ENCODE results near the gene APBB1.

Gene APBB1

GRCh38 chr11:6389905-6390717 is 28.8 kb downstream of the APBB1 start, which contains the start of gene SMPD1:
Gene SMPD1, plus strand, starts transcription at chr11:6390474. Its CDS starts 125 bp downstream, at chr11:6390599.
- no peaks in the 10 kb centered on the region for H3K9me3 Mint-ChIP-seq (ENCODE audit: low read depth)
- peak within 1 kb of the TSS; percentile 87 for H3K4me3 Mint-ChIP-seq
- H3K27ac Mint-ChIP-seq = peak within 1 kb of the TSS; percentile 98
- peaks cover 60% of the 10 kb centered on the region for H3K4me1 Mint-ChIP-seq (ENCODE audit: low read depth)
- peaks cover 3% of the 10 kb centered on the region for H3K36me3 Mint-ChIP-seq
- H3K27me3 Mint-ChIP-seq = no peaks in the 10 kb centered on the region

DNA sequence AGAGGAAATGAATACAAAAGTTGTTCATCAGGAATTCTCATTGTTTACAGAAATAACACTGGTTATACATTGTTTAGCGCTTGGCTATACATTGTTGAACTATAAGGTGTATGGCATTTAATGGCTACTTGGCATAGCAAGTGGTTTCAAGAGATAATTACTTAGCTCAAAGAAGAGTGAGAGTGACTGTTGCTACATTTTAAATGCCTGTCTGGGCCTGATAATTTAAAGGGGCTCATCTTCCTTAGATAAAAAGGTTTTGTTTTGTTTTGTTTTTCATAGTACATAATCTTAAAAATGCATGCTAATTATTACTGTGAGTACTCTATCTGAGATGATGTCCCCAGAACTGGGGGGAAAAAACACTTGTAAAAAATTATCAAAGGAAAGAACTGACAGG is 30.1 kb downstream of the APBB1 start:
- Mint-ChIP-seq H3K4me3 (no peak overlapping the region), H3K9me3 (ENCODE audit: low read depth) (no peaks in the 10 kb centered on the region), H3K36me3 (peaks cover 3% of the 10 kb centered on the region), H3K27me3 (no peaks in the 10 kb centered on the region), H3K4me1 (ENCODE audit: low read depth) (peaks cover 51% of the 10 kb centered on the region), H3K27ac (peak overlapping the region; percentile 58)

- H3K9me3 Mint-ChIP-seq (ENCODE audit: low read depth) = no peaks in the 10 kb centered on the region
- H3K36me3 Mint-ChIP-seq = peaks cover 3% of the 10 kb centered on the region
- peak overlapping the region; percentile 58 for H3K27ac Mint-ChIP-seq
- no peak overlapping the region for H3K4me3 Mint-ChIP-seq
- H3K4me1 Mint-ChIP-seq (ENCODE audit: low read depth) = peaks cover 43% of the 10 kb centered on the region
- no peaks in the 10 kb centered on the region for H3K27me3 Mint-ChIP-seq
Measured at GRCh38 chr11:6387811-6388599, 30.9 kb downstream of the APBB1 start.

- no peaks in the 10 kb centered on the region for H3K36me3 Mint-ChIP-seq
- no peak overlapping the region for H3K4me3 Mint-ChIP-seq
- no peak overlapping the region for H3K27ac Mint-ChIP-seq
- H3K9me3 Mint-ChIP-seq (ENCODE audit: low read depth) = no peaks in the 10 kb centered on the region
- no peaks in the 10 kb centered on the region for H3K27me3 Mint-ChIP-seq
- peaks cover 24% of the 10 kb centered on the region for H3K4me1 Mint-ChIP-seq (ENCODE audit: low read depth)
Measured at GRCh38 chr11:6385046-6385777, 33.7 kb downstream of the APBB1 start.

DNA sequence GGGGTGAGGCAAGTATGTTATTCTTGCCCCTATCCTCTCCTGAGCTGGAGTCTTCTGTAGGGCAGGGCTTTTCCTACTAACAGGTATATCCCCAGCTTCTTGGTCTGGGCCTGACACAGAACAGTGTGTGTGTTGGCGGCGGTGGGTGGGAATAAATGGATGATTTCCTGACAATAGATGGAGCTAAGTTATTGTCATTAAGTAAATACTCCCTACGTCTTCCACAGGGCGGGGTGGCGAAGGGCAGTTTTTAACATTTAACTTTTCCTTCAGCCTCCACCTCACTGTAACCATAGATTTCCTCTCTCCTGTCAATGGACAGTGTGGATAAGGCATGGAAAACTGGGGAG is 40.3 kb downstream of the APBB1 start:
- H3K36me3 Mint-ChIP-seq = no peaks in the 10 kb centered on the region
- H3K9me3 Mint-ChIP-seq (ENCODE audit: low read depth) = no peaks in the 10 kb centered on the region
- peak overlapping the region; percentile 75 for H3K27ac Mint-ChIP-seq
- no peak overlapping the region for H3K4me3 Mint-ChIP-seq
- H3K4me1 Mint-ChIP-seq (ENCODE audit: low read depth) = peaks cover 25% of the 10 kb centered on the region
- no peaks in the 10 kb centered on the region for H3K27me3 Mint-ChIP-seq

DNA sequence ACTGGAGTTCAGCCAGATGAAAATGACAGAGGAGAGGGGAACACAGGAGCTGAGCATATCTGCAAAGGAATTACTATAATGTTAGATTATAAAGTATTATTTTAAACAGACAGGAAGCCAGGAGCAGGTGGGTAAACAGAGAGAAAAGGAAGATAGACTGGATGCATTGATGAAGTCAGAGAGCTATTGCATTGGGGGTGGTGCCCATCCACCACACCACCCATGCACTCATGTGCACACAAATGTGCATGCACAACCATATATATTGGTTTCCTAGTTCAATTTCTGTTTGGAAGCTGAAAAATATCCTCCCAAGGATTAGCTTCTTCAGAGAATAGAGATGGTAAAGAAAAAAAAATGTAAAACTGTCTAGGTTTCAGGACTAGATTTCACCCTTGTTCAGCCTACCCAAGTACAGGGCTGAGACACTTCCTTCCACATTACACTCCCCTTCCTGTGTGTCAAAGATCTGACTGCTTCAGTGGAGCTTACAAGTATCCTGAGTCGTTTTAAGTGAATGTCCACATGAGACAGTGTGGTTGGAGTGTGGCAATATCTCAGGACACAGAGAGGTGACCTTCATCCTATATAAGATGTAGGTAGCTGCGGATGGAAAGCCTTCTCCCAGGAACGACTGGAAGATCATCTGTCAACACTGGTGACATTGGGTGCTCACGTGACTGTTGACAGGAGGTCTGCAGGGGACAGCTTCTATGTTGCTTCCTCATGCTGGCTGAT is 40.8 kb downstream of the APBB1 start:
- H3K36me3 Mint-ChIP-seq = no peaks in the 10 kb centered on the region
- no peaks in the 10 kb centered on the region for H3K9me3 Mint-ChIP-seq (ENCODE audit: low read depth)
- peak overlapping the region; percentile 75 for H3K27ac Mint-ChIP-seq
- H3K27me3 Mint-ChIP-seq = no peaks in the 10 kb centered on the region
- H3K4me3 Mint-ChIP-seq = peak overlapping the region; percentile 53
- H3K4me1 Mint-ChIP-seq (ENCODE audit: low read depth) = peaks cover 25% of the 10 kb centered on the region

DNA sequence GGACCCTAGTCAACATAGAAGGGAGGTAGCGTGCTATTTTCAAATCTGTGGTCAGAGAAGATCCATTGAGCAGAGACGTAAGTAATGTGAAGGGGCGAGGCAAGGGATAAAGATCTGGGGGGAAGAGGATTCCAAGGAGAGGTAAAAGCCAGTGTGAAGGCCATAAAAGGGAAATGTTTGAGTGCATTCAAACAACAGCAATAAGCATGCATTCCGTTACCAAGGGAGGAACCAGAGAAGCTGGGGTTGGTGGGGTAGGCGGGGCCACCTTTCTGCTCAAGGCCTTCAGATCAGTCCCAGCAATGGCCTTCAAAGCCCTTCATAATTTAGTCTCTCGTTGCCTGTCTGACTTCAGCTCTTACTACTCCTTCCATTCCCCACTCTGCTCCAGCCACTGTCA is 47.1 kb downstream of the APBB1 start:
- Mint-ChIP-seq H3K36me3 (no peaks in the 10 kb centered on the region), H3K4me1 (ENCODE audit: low read depth) (peaks cover 4% of the 10 kb centered on the region), H3K9me3 (ENCODE audit: low read depth) (no peaks in the 10 kb centered on the region), H3K27me3 (no peaks in the 10 kb centered on the region), H3K4me3 (no peak overlapping the region), H3K27ac (no peak overlapping the region)

DNA sequence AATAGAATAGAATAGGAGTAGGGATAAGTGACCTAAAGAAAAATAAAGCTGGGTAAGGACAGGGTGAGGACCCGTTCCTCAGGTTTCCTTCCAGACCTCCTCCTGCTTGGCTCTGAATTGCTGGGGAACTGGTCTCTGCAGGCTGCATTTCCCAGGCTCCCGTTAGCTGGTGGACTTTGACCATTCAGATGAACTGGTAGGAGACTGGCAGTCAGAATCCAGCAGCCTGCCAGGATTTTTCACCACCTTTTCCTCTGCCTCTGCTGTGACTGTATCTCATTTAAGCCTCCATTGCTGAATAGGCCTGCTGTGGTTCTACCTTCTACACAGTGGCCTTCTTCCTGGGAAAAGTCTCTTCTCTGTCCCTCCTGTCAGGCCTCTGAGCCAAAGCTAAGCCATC is 53.2 kb downstream of the APBB1 start:
- H3K27me3 Mint-ChIP-seq = no peaks in the 10 kb centered on the region
- no peaks in the 10 kb centered on the region for H3K36me3 Mint-ChIP-seq
- H3K4me3 Mint-ChIP-seq = no peak overlapping the region
- no peak overlapping the region for H3K27ac Mint-ChIP-seq
- no peaks in the 10 kb centered on the region for H3K9me3 Mint-ChIP-seq (ENCODE audit: low read depth)
- H3K4me1 Mint-ChIP-seq (ENCODE audit: low read depth) = no peaks in the 10 kb centered on the region

DNA sequence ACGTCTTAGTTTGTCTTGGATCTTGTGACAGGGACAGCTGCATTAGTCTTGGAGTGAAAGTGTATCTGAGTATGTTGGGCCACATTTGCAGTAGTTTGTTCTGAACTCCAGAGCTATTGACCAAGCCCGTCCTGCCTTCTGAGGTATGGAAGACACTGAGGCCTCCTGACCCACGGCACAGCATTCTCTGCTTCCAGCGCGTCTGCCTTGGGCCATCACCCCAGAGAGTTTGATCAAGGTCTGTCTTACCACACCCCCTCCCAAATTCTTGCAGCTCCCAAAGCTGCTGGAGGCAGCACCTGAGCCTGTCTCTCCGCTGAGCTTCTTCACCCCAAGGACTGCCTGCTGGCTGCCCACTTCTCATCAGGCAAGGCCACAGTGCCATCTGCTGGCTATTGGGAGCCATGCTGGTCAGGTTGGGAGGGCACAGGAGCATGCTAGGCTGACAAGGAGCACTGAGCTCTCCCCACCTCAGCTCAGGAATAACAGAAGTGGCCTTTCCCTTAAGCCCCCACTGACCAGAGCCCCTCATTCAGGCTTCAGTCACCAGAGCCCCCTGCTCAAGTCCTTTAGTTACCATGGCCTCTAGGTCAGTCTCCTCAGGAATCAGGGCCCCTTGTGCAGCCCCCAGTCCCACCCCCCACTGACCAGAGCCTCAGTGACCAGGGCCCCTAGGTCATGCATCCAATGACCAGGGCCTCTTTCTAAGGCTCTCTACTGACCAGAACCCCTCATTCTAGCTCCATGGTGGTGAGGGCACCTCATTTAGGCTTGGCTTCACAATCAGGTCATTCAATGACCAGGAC is 55.8 kb downstream of the APBB1 start:
- H3K9me3 Mint-ChIP-seq (ENCODE audit: low read depth) = no peaks in the 10 kb centered on the region
- no peaks in the 10 kb centered on the region for H3K36me3 Mint-ChIP-seq
- no peak overlapping the region for H3K4me3 Mint-ChIP-seq
- H3K27ac Mint-ChIP-seq = no peak overlapping the region
- H3K27me3 Mint-ChIP-seq = no peaks in the 10 kb centered on the region
- H3K4me1 Mint-ChIP-seq (ENCODE audit: low read depth) = no peaks in the 10 kb centered on the region

DNA sequence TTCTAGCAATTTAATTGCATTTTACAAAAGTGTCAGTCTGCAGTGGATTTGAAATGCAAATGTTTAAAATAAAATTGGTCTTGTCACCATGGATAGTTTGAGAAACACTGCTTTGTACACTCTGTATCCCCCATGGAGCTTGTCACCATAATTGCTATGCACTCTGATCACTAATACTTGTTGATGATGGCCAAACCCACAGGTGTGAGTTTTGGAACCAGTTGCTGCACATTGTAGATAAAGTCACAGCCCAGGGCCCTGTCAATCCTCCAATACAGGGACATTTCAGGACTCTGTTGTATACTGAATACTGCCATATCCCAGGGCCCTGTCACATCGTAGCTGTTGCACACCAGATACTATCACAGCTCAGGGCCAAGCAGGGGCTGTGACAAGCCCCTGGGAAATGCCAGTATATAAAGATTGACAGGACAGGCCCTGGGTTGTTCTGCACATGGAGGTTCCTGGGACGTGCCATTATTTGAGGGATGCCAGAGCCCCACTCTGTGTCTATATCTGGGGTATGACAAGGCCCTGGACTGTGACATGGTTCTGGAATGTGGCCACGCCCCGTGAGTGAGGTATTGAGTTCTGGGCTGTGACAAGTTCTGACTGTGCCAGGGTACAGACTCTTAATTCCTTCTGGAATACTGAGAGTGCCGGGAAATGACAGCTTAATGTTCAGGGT is 56.6 kb downstream of the APBB1 start:
- Mint-ChIP-seq H3K4me3 (no peak overlapping the region), H3K27me3 (no peaks in the 10 kb centered on the region), H3K4me1 (ENCODE audit: low read depth) (no peaks in the 10 kb centered on the region), H3K27ac (no peak overlapping the region), H3K9me3 (ENCODE audit: low read depth) (no peaks in the 10 kb centered on the region), H3K36me3 (no peaks in the 10 kb centered on the region)

DNA sequence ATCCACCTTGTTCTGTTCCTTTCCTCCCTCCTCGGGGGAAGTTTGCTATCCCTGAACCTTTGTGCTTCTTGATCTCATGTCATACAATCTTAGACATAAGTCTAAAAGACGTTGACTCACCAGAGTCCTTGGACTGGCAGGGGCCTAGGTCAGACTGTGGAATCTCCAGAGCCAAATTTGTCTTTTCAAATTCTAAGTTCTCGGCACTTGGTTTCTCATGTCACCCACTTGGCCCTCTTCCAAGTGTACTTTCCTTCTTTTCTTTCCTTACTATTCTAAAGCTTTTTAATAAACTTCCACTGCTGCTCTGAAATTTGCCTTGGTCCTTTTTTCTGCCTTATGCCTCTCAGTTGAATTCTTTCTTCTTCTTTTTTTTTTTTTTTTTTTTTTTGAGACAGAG is 58.7 kb downstream of the APBB1 start:
- H3K27ac Mint-ChIP-seq = no peak overlapping the region
- no peak overlapping the region for H3K4me3 Mint-ChIP-seq
- no peaks in the 10 kb centered on the region for H3K36me3 Mint-ChIP-seq
- H3K4me1 Mint-ChIP-seq (ENCODE audit: low read depth) = peaks cover 1% of the 10 kb centered on the region
- H3K27me3 Mint-ChIP-seq = no peaks in the 10 kb centered on the region
- H3K9me3 Mint-ChIP-seq (ENCODE audit: low read depth) = no peaks in the 10 kb centered on the region

GRCh38 chr11:6357222-6357621 is 61.7 kb downstream of the APBB1 start:
- Mint-ChIP-seq H3K9me3 (ENCODE audit: low read depth) (no peaks in the 10 kb centered on the region), H3K27me3 (no peaks in the 10 kb centered on the region), H3K4me1 (ENCODE audit: low read depth) (peaks cover 4% of the 10 kb centered on the region), H3K27ac (no peak overlapping the region), H3K36me3 (no peaks in the 10 kb centered on the region), H3K4me3 (no peak overlapping the region)

GRCh38 chr11:6356503-6357055 is 62.3 kb downstream of the APBB1 start:
- Mint-ChIP-seq H3K4me1 (ENCODE audit: low read depth) (peaks cover 4% of the 10 kb centered on the region), H3K4me3 (no peak overlapping the region), H3K36me3 (no peaks in the 10 kb centered on the region), H3K27ac (no peak overlapping the region), H3K9me3 (ENCODE audit: low read depth) (no peaks in the 10 kb centered on the region), H3K27me3 (no peaks in the 10 kb centered on the region)
